HL-60 (cell line): ENCODE data around the gene VAMP5.
"Not testable (repeated sequence)": the region's sequence is repeated elsewhere in the genome, so short reads cannot be mapped to it uniquely, and the experiment has no call there.

ENCODE experiments used
- GABPA ChIP-seq: IDR thresholded peaks from 2 replicates; pipeline ENCODE4 v1.6.1; 2012; ENCODE audit warnings: low read depth
- POLR2AphosphoS5 ChIP-seq: IDR thresholded peaks from 2 replicates; pipeline ENCODE4 v1.6.1; 2012; ENCODE audit warnings: low read depth
- SPI1 ChIP-seq: IDR thresholded peaks from 2 replicates; pipeline ENCODE4 v1.6.1; 2012; ENCODE audit warnings: low read depth, mild to moderate bottlenecking, borderline replicate concordance
- TF ChIP-seq, protein P1 (sequence below): IDR thresholded peaks from one replicate; pipeline ENCODE4 v1.5.1; 2011; ENCODE audit warnings: low read length, control low read depth, inconsistent platforms; ENCODE audit not compliant: insufficient read depth
- TF ChIP-seq, protein P2 (sequence below): IDR thresholded peaks from 2 replicates; pipeline ENCODE4 v1.6.1; 2012; ENCODE audit warnings: low read depth; ENCODE audit not compliant: insufficient replicate concordance

DNA sequence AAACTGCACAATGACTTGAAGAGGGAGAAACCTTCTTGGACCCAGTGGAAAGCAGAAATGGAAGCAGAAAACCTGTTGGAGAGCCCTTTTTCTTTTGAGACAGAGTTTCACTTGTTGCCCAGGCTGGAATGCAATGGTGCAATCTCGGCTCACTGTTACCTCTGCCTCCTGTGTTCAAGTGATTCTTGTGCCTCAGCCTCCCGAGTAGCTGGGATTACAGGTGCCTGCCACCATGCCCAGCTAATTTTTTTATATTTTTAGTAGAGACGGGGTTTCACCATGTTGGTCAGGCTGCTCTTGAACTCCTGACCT lies 19.9 kb downstream of the VAMP5 start:
- TF ChIP-seq, protein P1, sequence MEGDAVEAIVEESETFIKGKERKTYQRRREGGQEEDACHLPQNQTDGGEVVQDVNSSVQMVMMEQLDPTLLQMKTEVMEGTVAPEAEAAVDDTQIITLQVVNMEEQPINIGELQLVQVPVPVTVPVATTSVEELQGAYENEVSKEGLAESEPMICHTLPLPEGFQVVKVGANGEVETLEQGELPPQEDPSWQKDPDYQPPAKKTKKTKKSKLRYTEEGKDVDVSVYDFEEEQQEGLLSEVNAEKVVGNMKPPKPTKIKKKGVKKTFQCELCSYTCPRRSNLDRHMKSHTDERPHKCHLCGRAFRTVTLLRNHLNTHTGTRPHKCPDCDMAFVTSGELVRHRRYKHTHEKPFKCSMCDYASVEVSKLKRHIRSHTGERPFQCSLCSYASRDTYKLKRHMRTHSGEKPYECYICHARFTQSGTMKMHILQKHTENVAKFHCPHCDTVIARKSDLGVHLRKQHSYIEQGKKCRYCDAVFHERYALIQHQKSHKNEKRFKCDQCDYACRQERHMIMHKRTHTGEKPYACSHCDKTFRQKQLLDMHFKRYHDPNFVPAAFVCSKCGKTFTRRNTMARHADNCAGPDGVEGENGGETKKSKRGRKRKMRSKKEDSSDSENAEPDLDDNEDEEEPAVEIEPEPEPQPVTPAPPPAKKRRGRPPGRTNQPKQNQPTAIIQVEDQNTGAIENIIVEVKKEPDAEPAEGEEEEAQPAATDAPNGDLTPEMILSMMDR, result not testable (repeated sequence)
- TF ChIP-seq, protein P2, sequence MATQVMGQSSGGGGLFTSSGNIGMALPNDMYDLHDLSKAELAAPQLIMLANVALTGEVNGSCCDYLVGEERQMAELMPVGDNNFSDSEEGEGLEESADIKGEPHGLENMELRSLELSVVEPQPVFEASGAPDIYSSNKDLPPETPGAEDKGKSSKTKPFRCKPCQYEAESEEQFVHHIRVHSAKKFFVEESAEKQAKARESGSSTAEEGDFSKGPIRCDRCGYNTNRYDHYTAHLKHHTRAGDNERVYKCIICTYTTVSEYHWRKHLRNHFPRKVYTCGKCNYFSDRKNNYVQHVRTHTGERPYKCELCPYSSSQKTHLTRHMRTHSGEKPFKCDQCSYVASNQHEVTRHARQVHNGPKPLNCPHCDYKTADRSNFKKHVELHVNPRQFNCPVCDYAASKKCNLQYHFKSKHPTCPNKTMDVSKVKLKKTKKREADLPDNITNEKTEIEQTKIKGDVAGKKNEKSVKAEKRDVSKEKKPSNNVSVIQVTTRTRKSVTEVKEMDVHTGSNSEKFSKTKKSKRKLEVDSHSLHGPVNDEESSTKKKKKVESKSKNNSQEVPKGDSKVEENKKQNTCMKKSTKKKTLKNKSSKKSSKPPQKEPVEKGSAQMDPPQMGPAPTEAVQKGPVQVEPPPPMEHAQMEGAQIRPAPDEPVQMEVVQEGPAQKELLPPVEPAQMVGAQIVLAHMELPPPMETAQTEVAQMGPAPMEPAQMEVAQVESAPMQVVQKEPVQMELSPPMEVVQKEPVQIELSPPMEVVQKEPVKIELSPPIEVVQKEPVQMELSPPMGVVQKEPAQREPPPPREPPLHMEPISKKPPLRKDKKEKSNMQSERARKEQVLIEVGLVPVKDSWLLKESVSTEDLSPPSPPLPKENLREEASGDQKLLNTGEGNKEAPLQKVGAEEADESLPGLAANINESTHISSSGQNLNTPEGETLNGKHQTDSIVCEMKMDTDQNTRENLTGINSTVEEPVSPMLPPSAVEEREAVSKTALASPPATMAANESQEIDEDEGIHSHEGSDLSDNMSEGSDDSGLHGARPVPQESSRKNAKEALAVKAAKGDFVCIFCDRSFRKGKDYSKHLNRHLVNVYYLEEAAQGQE, result not testable (repeated sequence)
- not testable (repeated sequence) for TF ChIP-seq GABPA, POLR2AphosphoS5, SPI1
